Chondrocyte (in vitro differentiated cells): ENCODE measurements around the gene GSE1. TPM values are rescaled to one million over a fixed set of nuclear protein-coding genes. Genes with fewer than 3 reads are reported as not detected.

ENCODE experiments used
- DNase-seq: peaks from one replicate; pipeline ENCODE4 v3.0.0; 2021; ENCODE audit warnings: mixed read lengths, low spot score
- H3K27ac Mint-ChIP-seq: one replicate; pipeline ENCODE4 v1.8.0; 2021; ENCODE audit warnings: mild to moderate bottlenecking, moderate library complexity, mixed read lengths; ENCODE audit not compliant: unreplicated experiment
- H3K27me3 Mint-ChIP-seq: 2 replicates; pipeline ENCODE4 v1.8.0; 2021; ENCODE audit warnings: low read depth, mixed read lengths
- H3K36me3 Mint-ChIP-seq: 2 replicates; pipeline ENCODE4 v1.8.0; 2021; ENCODE audit warnings: low read depth, mixed read lengths
- H3K4me1 Mint-ChIP-seq: 2 replicates; pipeline ENCODE4 v1.8.0; 2021; ENCODE audit warnings: low read depth, mild to moderate bottlenecking, mixed read lengths
- H3K4me3 Mint-ChIP-seq: one replicate; pipeline ENCODE4 v1.8.0; 2021; ENCODE audit warnings: mild to moderate bottlenecking, moderate library complexity, mixed read lengths; ENCODE audit not compliant: unreplicated experiment
- H3K9me3 Mint-ChIP-seq: 2 replicates; pipeline ENCODE4 v1.8.0; 2021; ENCODE audit warnings: low read depth, mixed read lengths
- CTCF ChIP-seq: fragments of 200-600 bp; sonication (generic); IDR thresholded peaks from 2 replicates; pipeline ENCODE4 v1.5.0; 2021; ENCODE audit warnings: antibody characterized with exemption, mild to moderate bottlenecking, moderate library complexity
- total RNA-seq: library from RNA; stranded (reverse); gene quantifications from 3 replicates; pipeline ENCODE4 v1.2.1, GENCODE V29; 2021

Gene GSE1
- total RNA-seq, 1 donor from 2014 or later: 22.6 TPM

GRCh38 chr16:85571813-85572619, 41.1 kb upstream of the GSE1 start:
- Mint-ChIP-seq H3K4me3 (no peak overlapping the region), H3K9me3 (no peaks in the 10 kb centered on the region), H3K27me3 (no peaks in the 10 kb centered on the region), H3K4me1 (peaks cover 60% of the 10 kb centered on the region), H3K27ac (peak overlapping the region; percentile 14), H3K36me3 (no peaks in the 10 kb centered on the region)
- no peak for TF ChIP-seq CTCF
- no peak for DNase-seq

- TF ChIP-seq CTCF: no peak
- H3K36me3 Mint-ChIP-seq: no peaks in the 10 kb centered on the region
- no peak for DNase-seq
- H3K4me1 Mint-ChIP-seq: peaks cover 60% of the 10 kb centered on the region
- H3K9me3 Mint-ChIP-seq: no peaks in the 10 kb centered on the region
- no peaks in the 10 kb centered on the region for H3K27me3 Mint-ChIP-seq
- peak overlapping the region; percentile 66 for H3K4me3 Mint-ChIP-seq
- peak overlapping the region; percentile 100 for H3K27ac Mint-ChIP-seq
Observed at GRCh38 chr16:85573045-85573695, 40.0 kb upstream of the GSE1 start.

- Mint-ChIP-seq H3K9me3 (no peaks in the 10 kb centered on the region), H3K27ac (peak overlapping the region; percentile 100), H3K4me3 (peak overlapping the region; percentile 66), H3K36me3 (no peaks in the 10 kb centered on the region), H3K27me3 (no peaks in the 10 kb centered on the region), H3K4me1 (peaks cover 60% of the 10 kb centered on the region)
- DNase-seq: no peak
- TF ChIP-seq CTCF: peak; percentile 26
Observed at GRCh38 chr16:85573696-85574641, 39.2 kb upstream of the GSE1 start.

- no peaks in the 10 kb centered on the region for H3K27me3 Mint-ChIP-seq
- TF ChIP-seq CTCF: no peak
- no peaks in the 10 kb centered on the region for H3K9me3 Mint-ChIP-seq
- no peak for DNase-seq
- H3K27ac Mint-ChIP-seq: peak overlapping the region; percentile 100
- no peak overlapping the region for H3K4me3 Mint-ChIP-seq
- no peaks in the 10 kb centered on the region for H3K36me3 Mint-ChIP-seq
- H3K4me1 Mint-ChIP-seq: peaks cover 60% of the 10 kb centered on the region
Observed at GRCh38 chr16:85574672-85575475, 38.2 kb upstream of the GSE1 start.
